CD4-positive, alpha-beta T cell (primary cell): ENCODE results near the gene FBXL5. TPM values are rescaled to one million over a fixed set of nuclear protein-coding genes. Genes with fewer than 3 reads are reported as not detected.

Experiments
- ATAC-seq: fragments of 200-7000 bp; cut with Tn5 transposase; one replicate; pipeline ENCODE4 v1.10.0; 2022; ENCODE audit warnings: mild to moderate bottlenecking; ENCODE audit not compliant: poor library complexity
- CTCF ChIA-PET: fragments of 350-600 bp; sonication (Branson Sonifier 250); formaldehyde crosslinking; loops from one replicate; lab custom pipeline; 2021; ENCODE audit warnings: antibody characterized with exemption, inconsistent platforms; lab: Charles Lee
- POLR2A ChIA-PET: fragments of 350-600 bp; sonication (Branson Sonifier 250); formaldehyde crosslinking; loops from one replicate; lab custom pipeline; 2021; ENCODE audit warnings: antibody characterized with exemption, inconsistent platforms; lab: Charles Lee
- DNase-seq, 14 experiments: peaks; one replicate each; pipeline ENCODE4 v3.0.0-alpha.2; 2013 to 2020; ENCODE audit warnings: mixed read lengths in 2 of 14
- H3K27ac ChIP-seq, 2 donors: one replicate each; pipeline versions ENCODE4 v1.5.1 to v1.7.0; 2013; ENCODE audit warnings: low read length in 2 of 2, low read depth in 1 of 2, mild to moderate bottlenecking in 1 of 2
- H3K27me3 ChIP-seq, 2 experiments: 1 replicate in 1 of 2; 2 replicates in 1 of 2; pipeline versions ENCODE4 v1.6.1 to v1.7.0; 2013; ENCODE audit warnings: low read length in 2 of 2, control low read depth in 1 of 2, mild to moderate bottlenecking in 1 of 2, moderate library complexity in 1 of 2; ENCODE audit not compliant: insufficient read depth in 2 of 2, control insufficient read depth in 1 of 2
- H3K36me3 ChIP-seq: one replicate; pipeline ENCODE4 v1.6.1; 2013; ENCODE audit warnings: low read length, control low read depth; ENCODE audit not compliant: insufficient read depth
- H3K4me1 ChIP-seq: one replicate; pipeline ENCODE4 v1.6.1; 2013; ENCODE audit warnings: low read length, control low read depth; ENCODE audit not compliant: insufficient read depth
- H3K4me3 ChIP-seq: one replicate; pipeline ENCODE4 v1.5.1; 2013; ENCODE audit warnings: mild to moderate bottlenecking, low read length, moderate library complexity
- H3K9me3 ChIP-seq, 2 experiments: 1 replicate in 1 of 2; 2 replicates in 1 of 2; pipeline versions ENCODE4 v1.6.1 to v1.7.0; 2013; ENCODE audit warnings: low read length in 2 of 2, mild to moderate bottlenecking in 2 of 2, control low read depth in 1 of 2, moderate library complexity in 1 of 2; ENCODE audit not compliant: control insufficient read depth in 1 of 2, insufficient read depth in 1 of 2
- H3K27ac Mint-ChIP-seq: one replicate; pipeline ENCODE4 v1.8.0; 2020; ENCODE audit warnings: mixed read lengths
- H3K27me3 Mint-ChIP-seq: one replicate; pipeline ENCODE4 v1.8.0; 2021; ENCODE audit warnings: mixed read lengths
- H3K36me3 Mint-ChIP-seq: one replicate; pipeline ENCODE4 v1.8.0; 2021; ENCODE audit warnings: low read depth, mixed read lengths
- H3K4me1 Mint-ChIP-seq: one replicate; pipeline ENCODE4 v1.8.0; 2021; ENCODE audit warnings: low read depth, mixed read lengths
- H3K4me3 Mint-ChIP-seq: one replicate; pipeline ENCODE4 v1.8.0; 2020; ENCODE audit warnings: mild to moderate bottlenecking, mixed read lengths
- H3K9me3 Mint-ChIP-seq: one replicate; pipeline ENCODE4 v1.8.0; 2020; ENCODE audit warnings: mixed read lengths
- intact Hi-C, 2 experiments: fragments of 100-400 bp; cut with DNase I in 1 of 2; cut with micrococcal nuclease in 1 of 2; formaldehyde crosslinking; loops; one replicate each; pipeline versions ENCODE4 v1.15.1 to v1.9.0; 2023 to 2025; cut with DNase I, micrococcal nuclease
- total RNA-seq, 174 experiments: library from RNA in 2 of 174; stranded (reverse) in 2 of 174; gene quantifications; one replicate each; pipeline ENCODE4 v1.2.3 and lab custom pipeline; 2021 to 2026
- TF ChIP-seq, protein P1 (sequence below): fragments of 200-600 bp; IDR thresholded peaks from one replicate; pipeline ENCODE4 v1.8.0; 2022; ENCODE audit warnings: antibody characterized with exemption, mild to moderate bottlenecking

The FBXL5 gene
- total RNA-seq, 2 experiments from 2014 or later: 60.1 to 62.5 TPM

- H3K27ac Mint-ChIP-seq: peak overlapping the region; percentile 90
- H3K4me1 ChIP-seq: peaks cover 18% of the 10 kb centered on the region
- CTCF ChIA-PET: no interaction called here
These were observed 2.2 kb upstream of the FBXL5 start for GRCh38 chr4:15657366-15657765.

DNA sequence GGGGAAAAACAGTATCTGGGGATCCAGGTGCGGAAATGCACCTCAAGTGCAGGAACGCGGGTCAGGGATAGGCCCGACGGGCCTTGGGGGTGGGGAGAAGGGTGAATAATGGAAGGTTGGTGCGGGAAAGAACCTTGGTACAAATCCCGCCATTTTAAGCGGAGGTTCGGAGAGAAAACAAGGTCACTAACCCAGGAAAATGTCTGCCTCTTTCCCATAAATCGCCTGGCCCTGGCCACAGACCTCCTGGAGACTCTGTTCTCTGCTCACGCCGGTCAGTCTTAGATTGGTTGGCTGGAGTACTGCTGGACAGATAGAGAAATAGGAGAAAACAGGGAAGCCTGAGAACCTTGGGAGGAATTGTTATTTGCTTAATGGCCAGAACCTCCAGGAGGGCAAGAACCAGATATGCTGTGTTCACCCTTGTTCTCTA is 897 bp upstream of the FBXL5 start:
- ChIA-PET CTCF (interaction anchor here (1.4 kb wide), 1 partner anchor 424 kb away, joined by 3 read pairs; no protein-coding TSS in a partner anchor), POLR2A (interaction anchor here (0.9 to 4.0 kb wide), 13 partner anchors 10 to 655 kb away, joined by 3 to 42 read pairs (median 3); partner anchors contain the start of genes CPEB2 and FAM200B)
- H3K9me3 ChIP-seq: no peaks in the 10 kb centered on the region
- no peaks in the 10 kb centered on the region for H3K9me3 Mint-ChIP-seq
- H3K4me1 Mint-ChIP-seq: peaks cover 42% of the 10 kb centered on the region
- intact Hi-C loops: loop anchor here (10.0 kb wide), 4 partner anchors 99 to 2001 kb away; partner anchors contain the start of genes LAP3 (in 1 of the 2) and TAPT1 (in 1 of the 2)
- H3K27me3 ChIP-seq: no peaks in the 10 kb centered on the region
- TF ChIP-seq, protein P1, sequence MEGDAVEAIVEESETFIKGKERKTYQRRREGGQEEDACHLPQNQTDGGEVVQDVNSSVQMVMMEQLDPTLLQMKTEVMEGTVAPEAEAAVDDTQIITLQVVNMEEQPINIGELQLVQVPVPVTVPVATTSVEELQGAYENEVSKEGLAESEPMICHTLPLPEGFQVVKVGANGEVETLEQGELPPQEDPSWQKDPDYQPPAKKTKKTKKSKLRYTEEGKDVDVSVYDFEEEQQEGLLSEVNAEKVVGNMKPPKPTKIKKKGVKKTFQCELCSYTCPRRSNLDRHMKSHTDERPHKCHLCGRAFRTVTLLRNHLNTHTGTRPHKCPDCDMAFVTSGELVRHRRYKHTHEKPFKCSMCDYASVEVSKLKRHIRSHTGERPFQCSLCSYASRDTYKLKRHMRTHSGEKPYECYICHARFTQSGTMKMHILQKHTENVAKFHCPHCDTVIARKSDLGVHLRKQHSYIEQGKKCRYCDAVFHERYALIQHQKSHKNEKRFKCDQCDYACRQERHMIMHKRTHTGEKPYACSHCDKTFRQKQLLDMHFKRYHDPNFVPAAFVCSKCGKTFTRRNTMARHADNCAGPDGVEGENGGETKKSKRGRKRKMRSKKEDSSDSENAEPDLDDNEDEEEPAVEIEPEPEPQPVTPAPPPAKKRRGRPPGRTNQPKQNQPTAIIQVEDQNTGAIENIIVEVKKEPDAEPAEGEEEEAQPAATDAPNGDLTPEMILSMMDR: no peak
- DNase-seq (no peak), ATAC-seq (no peak)
- H3K4me3 Mint-ChIP-seq: peak overlapping the region; percentile 93
- peak overlapping the region; percentile 90 to 93 for H3K27ac ChIP-seq
- no peaks in the 10 kb centered on the region for H3K36me3 ChIP-seq
- H3K27me3 Mint-ChIP-seq: no peaks in the 10 kb centered on the region
- peaks cover 7% of the 10 kb centered on the region for H3K36me3 Mint-ChIP-seq
- H3K27ac Mint-ChIP-seq: peak overlapping the region; percentile 90
- peaks cover 18% of the 10 kb centered on the region for H3K4me1 ChIP-seq
- peak overlapping the region; percentile 89 for H3K4me3 ChIP-seq

More at GRCh38 chr4:15657366-15657765, 2.2 kb upstream of the FBXL5 start:
- no peaks in the 10 kb centered on the region for H3K27me3 Mint-ChIP-seq
- Histone ChIP-seq H3K27ac (no peak overlapping the region), H3K36me3 (no peaks in the 10 kb centered on the region), H3K4me3 (no peak overlapping the region), H3K27me3 (no peaks in the 10 kb centered on the region), H3K9me3 (no peaks in the 10 kb centered on the region)
- no peak for ATAC-seq
- no peak for DNase-seq
- H3K9me3 Mint-ChIP-seq: no peaks in the 10 kb centered on the region
- peaks cover 7% of the 10 kb centered on the region for H3K36me3 Mint-ChIP-seq
- POLR2A ChIA-PET: interaction anchor here (2.4 to 4.0 kb wide), 2 partner anchors 19 to 24 kb away, joined by 10 to 42 read pairs; partner anchors contain the start of gene FAM200B
- H3K4me1 Mint-ChIP-seq: peaks cover 29% of the 10 kb centered on the region
- TF ChIP-seq, protein P1: no peak
- intact Hi-C loops: loop anchor here (10.0 kb wide), 4 partner anchors 97 to 2003 kb away; partner anchors contain the start of genes LAP3 (in 1 of the 2) and TAPT1 (in 1 of the 2)
- H3K4me3 Mint-ChIP-seq: peak overlapping the region; percentile 79

DNA sequence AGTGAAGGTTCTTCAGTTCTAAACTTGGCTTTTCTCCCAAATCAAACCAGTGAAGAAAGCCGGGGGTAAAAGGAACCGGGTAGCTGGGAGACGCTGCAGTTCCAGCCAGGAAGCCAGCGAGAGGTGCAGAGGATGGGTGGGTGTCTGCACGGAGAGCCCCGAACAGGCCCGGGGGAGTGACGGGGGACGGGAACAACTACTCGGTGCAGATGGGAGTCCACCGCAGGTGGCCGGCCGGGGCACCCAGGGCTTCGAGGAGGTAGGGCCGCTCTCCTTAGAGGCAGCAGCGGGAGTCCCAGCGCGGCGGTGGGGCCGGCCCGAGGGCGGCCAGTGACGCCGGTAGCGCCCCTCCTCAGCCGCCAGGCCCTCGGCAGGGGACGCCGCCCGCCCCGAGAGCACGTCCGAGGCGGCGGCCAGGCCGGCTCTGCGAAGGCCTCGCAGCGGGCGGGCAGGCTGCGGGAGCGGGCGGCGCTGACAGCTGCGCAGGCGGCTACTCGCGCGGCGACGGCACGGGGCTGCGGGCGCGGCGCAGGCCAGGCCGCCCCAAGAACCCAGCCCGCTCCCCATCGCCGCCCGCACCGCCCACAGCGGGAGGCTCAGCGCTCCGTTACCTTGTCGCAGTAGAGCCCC is 449 bp downstream of the FBXL5 start:
- peak overlapping the region; percentile 95 for H3K4me3 Mint-ChIP-seq
- H3K4me3 ChIP-seq: peak overlapping the region; percentile 89
- intact Hi-C loops: loop anchor here (1.0 to 10.0 kb wide), 8 partner anchors 27 to 2000 kb away; partner anchors contain the start of genes CPEB2 (in 2 of the 2), FAM200B (in 1 of the 2), LAP3 (in 1 of the 2) and TAPT1 (in 1 of the 2)
- DNase-seq (peak in 12 of 14 experiments; percentile 10 to 55 (median 25)), ATAC-seq (peak; percentile 61)
- H3K36me3 Mint-ChIP-seq: peaks cover 7% of the 10 kb centered on the region
- TF ChIP-seq, protein P1: no peak
- peak overlapping the region; percentile 50 to 58 for H3K27ac ChIP-seq
- peak overlapping the region; percentile 90 for H3K27ac Mint-ChIP-seq
- ChIA-PET POLR2A (interaction anchor here (0.6 to 4.0 kb wide), 10 partner anchors 24 to 653 kb away, joined by 3 to 42 read pairs (median 4); partner anchors contain the start of genes CD38, CPEB2 and FAM200B), CTCF (interaction anchor here (1.0 to 1.5 kb wide), 3 partner anchors 28 to 423 kb away, joined by 3 to 5 read pairs (median 3); no protein-coding TSS in a partner anchor)
- peaks cover 53% of the 10 kb centered on the region for H3K4me1 Mint-ChIP-seq
- no peaks in the 10 kb centered on the region for H3K36me3 ChIP-seq
- H3K9me3 Mint-ChIP-seq: no peaks in the 10 kb centered on the region
- H3K9me3 ChIP-seq: no peaks in the 10 kb centered on the region
- peaks cover 26% of the 10 kb centered on the region for H3K4me1 ChIP-seq
- H3K27me3 ChIP-seq: no peaks in the 10 kb centered on the region
- no peaks in the 10 kb centered on the region for H3K27me3 Mint-ChIP-seq
